GM19468 (cell line): ENCODE data around the gene TMEM270.
"Not testable (repeated sequence)": the region's sequence is repeated elsewhere in the genome, so short reads cannot be mapped to it uniquely, and the experiment has no call there.

Source experiments
- ATAC-seq: cut with Tn5 transposase; IDR thresholded peaks from one replicate; pipeline ENCODE4 v1.9.1; 2021; ENCODE audit warnings: mild to moderate bottlenecking, moderate library complexity, moderate number of reproducible peaks; ENCODE audit not compliant: unreplicated experiment; ENCODE audit errors: extremely low read depth

The TMEM270 gene

GRCh38 chr7:73860859-73861258 lies at the start of gene TMEM270:
Gene TMEM270, plus strand, starts transcription at chr7:73861159. Its CDS starts 36 bp downstream, at chr7:73861195.
- ATAC-seq, result no peak

- ATAC-seq, result no peak
Observed at GRCh38 chr7:73811760-73812168, 49.2 kb upstream of the TMEM270 start.

GRCh38 chr7:73812996-73813395 lies 48.0 kb upstream of the TMEM270 start:
- ATAC-seq, result no peak

GRCh38 chr7:73815436-73815835 lies 45.5 kb upstream of the TMEM270 start:
- no peak for ATAC-seq

GRCh38 chr7:73817121-73817520 lies 43.8 kb upstream of the TMEM270 start:
- ATAC-seq, result no peak

GRCh38 chr7:73820013-73820412 lies 40.9 kb upstream of the TMEM270 start:
- no peak for ATAC-seq

GRCh38 chr7:73821597-73822285 lies 39.2 kb upstream of the TMEM270 start:
- not testable (repeated sequence) for ATAC-seq

GRCh38 chr7:73822319-73823173 lies 38.4 kb upstream of the TMEM270 start:
- ATAC-seq, result no peak

GRCh38 chr7:73823257-73823656 lies 37.7 kb upstream of the TMEM270 start:
- no peak for ATAC-seq

- ATAC-seq, result no peak
Observed at GRCh38 chr7:73823873-73824592, 36.9 kb upstream of the TMEM270 start.

GRCh38 chr7:73824986-73825385 lies 36.0 kb upstream of the TMEM270 start:
- no peak for ATAC-seq

GRCh38 chr7:73827567-73828106 lies 33.3 kb upstream of the TMEM270 start:
- no peak for ATAC-seq

GRCh38 chr7:73828107-73828803 lies 32.7 kb upstream of the TMEM270 start:
- no peak for ATAC-seq

GRCh38 chr7:73828972-73829371 lies 32.0 kb upstream of the TMEM270 start:
- ATAC-seq, result no peak

- no peak for ATAC-seq
Observed at GRCh38 chr7:73829505-73829904, 31.5 kb upstream of the TMEM270 start.

- ATAC-seq, result no peak
Observed at GRCh38 chr7:73829921-73830680, 30.9 kb upstream of the TMEM270 start.

GRCh38 chr7:73830681-73831583 lies 30.0 kb upstream of the TMEM270 start, which contains the start of gene CLDN4:
Gene CLDN4, plus strand, starts transcription at chr7:73830996. Its CDS starts 206 bp downstream, at chr7:73831202.
- ATAC-seq, result no peak

GRCh38 chr7:73831584-73831833 lies 29.4 kb upstream of the TMEM270 start:
- no peak for ATAC-seq
